GM21737 (cell line): ENCODE results near the gene DGCR8.
A peak's percentile ranks its signal among the peaks of the same experiment; 100 is the strongest.

ENCODE experiments used
- ATAC-seq: cut with Tn5 transposase; IDR thresholded peaks from one replicate; pipeline ENCODE4 v1.9.1; 2021; ENCODE audit warnings: mild to moderate bottlenecking, moderate library complexity; ENCODE audit not compliant: unreplicated experiment

The DGCR8 gene

DNA sequence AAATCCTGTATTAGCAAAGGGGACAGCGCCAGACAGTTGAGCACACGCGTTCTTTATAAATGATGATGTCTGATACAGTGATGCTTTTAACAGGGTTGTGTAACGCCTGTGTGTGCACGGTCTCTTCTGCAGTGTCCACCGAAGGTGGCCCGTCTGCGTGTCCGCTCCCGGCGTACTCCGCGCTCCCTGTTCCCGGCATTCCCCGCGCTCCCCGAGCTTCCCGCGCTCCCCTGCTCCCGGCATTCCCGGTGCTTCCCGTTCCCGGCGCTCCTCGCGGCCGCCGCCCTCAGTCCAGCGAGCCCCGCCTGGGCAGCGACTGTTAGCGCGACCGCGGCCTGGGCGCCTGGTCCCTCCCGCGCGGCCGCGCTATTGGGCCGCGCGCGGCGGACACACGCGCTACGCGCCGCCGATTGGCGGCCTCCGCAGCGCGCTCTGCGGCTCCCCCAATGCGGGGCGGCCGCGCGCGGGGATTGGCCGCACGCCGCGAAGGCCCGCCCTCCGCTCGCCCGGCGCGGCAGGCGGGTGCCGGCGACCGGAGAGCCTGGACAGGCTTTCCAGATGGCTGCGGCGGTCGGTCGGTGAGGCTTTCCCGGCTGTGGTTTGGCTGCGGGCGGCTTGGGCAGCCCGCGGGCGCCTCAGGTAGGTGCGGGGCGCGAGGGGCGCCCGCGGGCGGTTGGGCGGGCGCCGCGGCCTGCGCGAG lies at the start of gene DGCR8:
TSS of gene DGCR8 (plus strand) at position 497 of the 700 bp plus-strand sequence. CDS start 5,723 bp downstream, outside the sequence.
- peak; percentile 86 for ATAC-seq

GRCh38 chr22:20031732-20032406 lies 48.2 kb upstream of the DGCR8 start:
- ATAC-seq, result no peak

- no peak for ATAC-seq
Measured at GRCh38 chr22:20032407-20032991, 47.5 kb upstream of the DGCR8 start.

DNA sequence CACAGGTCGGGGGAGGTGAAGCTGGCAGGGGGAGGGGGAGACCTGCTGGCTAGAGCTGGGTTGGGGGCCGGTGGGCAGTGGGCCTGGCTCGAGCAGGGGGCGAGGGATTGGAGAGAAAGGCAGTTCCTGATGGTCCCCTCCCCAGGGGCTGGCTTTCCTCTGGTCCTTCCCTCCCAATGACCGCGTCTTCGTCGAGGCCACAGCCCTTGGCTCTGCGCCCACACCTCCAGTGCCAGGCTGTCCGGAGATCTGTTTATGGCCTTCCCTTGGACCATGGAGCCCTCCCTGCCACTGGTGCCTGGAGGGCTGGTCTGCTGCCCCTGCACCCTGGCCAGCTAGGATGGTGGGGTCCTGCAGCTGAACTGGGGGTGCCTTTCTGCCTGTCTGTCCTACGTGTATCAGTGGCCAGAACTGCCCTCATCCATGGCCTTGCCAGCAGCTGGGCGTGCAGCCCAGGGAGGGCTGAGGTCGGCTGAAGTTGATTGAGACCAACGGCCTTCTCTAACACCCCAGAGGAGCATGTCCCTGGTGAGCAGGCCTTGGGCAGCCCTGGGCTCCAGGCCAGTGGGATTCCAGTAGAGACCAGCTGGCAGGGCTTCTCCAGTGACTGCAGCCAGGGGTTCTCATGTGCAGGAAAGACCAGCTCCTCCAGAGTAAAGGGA lies 46.9 kb upstream of the DGCR8 start:
- ATAC-seq, result no peak

DNA sequence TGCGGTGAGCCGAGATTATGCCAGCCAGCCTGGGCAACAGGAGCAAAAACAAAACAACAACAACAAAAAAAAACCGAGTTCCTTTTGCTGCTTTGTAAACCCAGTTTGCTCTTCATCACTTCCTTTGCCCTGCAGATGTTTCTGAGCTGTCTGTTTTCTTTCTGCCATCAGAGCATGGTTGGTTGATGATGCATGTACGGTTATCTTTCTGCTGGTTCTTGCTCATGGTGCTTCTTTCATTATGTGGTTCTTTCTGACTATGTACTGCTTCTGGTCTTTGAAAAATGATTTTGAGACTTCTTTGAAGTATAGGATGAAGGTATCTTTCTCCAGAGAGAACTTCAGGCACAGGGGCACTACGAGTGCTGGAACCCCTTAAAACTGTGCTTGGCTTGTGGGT lies 45.9 kb upstream of the DGCR8 start:
- no peak for ATAC-seq

GRCh38 chr22:20035375-20036083 lies 44.5 kb upstream of the DGCR8 start:
- ATAC-seq, result no peak

DNA sequence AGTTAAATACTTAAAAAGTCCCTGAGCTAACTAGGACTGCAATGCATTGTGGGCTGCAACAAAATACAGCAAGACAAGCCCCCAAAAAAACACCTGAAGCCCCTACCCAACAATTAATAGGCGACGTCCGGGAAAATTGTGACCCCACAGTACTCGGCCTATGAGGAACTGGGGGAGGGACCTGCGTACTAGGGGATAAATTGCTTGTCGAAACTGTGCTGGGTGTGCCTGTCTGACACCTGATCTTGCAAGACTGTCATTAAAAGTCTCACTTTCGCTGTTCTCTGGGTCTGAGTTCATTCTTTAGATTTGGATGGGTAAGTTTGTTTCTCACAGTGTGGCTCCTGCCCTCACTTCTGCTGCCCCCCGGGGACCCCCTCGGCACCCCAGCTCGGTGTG lies 44.0 kb upstream of the DGCR8 start:
- no peak for ATAC-seq

GRCh38 chr22:20036535-20037392 lies 43.3 kb upstream of the DGCR8 start:
- no peak for ATAC-seq

DNA sequence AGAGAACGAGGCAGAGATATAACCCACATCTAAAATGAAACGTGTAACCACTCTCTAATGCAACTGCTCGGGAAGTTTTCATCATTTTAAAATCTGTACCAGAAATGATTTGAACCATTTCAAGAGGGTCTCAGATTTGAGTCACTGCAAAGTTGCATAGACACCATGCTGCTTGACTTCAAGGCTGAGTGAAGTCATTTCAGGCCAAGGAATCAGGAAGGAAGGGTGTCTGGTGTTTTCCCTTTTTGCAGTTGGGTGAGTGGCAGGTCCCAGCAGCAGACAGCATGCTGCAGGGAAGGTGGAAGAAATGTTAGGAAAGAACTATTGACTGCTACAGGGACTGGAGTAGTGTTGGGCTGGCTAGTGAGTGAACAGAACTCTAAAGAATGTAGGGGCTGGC lies 42.6 kb upstream of the DGCR8 start:
- no peak for ATAC-seq

DNA sequence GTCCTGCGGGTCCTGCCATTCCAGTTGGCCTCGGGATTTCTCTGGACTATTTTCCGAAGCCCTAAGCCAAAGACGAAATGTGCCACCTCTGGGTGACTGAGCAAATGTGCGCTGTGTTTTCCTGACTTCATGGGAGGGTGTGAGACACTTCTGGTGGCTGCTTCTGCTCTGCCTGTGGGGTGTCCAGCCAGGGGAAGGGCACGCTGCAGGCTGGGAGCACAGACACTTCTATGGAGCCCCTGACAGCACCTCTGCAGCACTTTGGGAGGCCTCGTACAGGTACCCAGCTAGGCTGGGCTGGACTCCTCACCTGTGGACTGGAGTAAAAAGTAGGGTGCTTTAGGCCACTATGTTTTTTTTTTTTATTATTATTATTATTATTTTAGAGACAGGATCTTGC lies 41.5 kb upstream of the DGCR8 start:
- no peak for ATAC-seq

GRCh38 chr22:20039683-20040325 lies 40.2 kb upstream of the DGCR8 start:
- ATAC-seq, result no peak

- no peak for ATAC-seq
Measured at GRCh38 chr22:20040327-20041200, 39.5 kb upstream of the DGCR8 start.

GRCh38 chr22:20043057-20043996 lies 36.7 kb upstream of the DGCR8 start:
- ATAC-seq, result no peak

- ATAC-seq, result no peak
Measured at GRCh38 chr22:20043997-20044342, 36.1 kb upstream of the DGCR8 start.

- no peak for ATAC-seq
Measured at GRCh38 chr22:20044495-20045151, 35.4 kb upstream of the DGCR8 start.

DNA sequence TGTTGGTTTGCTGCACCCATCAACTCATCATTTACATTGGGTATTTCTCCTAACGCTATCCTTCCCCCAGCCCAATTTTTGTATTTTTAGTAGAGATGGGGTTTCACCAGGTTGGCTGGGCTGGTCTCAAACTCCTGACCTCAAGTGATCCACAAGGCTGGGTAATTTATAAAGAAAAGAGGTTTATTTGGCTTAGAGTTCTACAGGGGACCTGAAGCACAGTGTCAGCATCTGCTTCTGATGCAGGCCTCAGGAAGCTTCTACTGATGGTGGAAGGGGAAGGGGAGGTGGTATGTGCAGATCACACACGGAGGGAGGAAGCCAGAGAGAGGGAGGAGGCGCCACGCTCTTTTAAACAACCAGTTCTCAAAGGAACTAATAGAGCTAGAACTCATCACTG lies 33.3 kb upstream of the DGCR8 start:
- no peak for ATAC-seq

DNA sequence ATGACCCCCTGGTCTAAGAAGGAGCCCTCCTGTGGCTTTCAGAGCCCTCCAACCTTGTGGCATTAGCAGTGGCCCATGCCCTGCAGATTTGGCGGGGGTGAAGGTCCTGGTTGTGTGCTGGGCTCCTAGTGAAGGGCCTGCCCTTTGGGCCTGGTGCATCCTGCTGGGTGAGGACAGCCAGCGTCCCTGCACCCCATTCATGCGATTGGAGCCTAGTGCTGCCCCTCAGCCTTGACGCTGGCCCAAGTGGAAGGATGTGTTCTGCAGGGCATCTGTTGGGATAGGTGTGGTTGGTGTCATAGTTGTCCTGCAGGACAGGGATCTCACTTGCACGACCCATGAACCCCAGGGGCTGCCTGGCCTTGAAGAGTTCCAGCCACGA lies 28.1 kb upstream of the DGCR8 start:
- ATAC-seq, result no peak
